ENCODE results near the gene KIRREL1. TPM values are rescaled to one million over a fixed set of nuclear protein-coding genes. Genes with fewer than 3 reads are reported as not detected.

Gene KIRREL1
- total and polyA plus RNA-seq, 2 of the 8 experiments (the other 6 are each of a cell fraction or from before 2014, with no cell fraction given): 14.2 to 39.0 TPM

GRCh38 chr1:157955221-157955620, 38.2 kb upstream of the KIRREL1 start:
- Histone ChIP-seq H3K79me1 (ENCODE audit: low read depth, low read length) (no peaks in the 10 kb centered on the region), H4K8ac (ENCODE audit: extremely low read depth, insufficient read depth, low read length) (no peak overlapping the region), H4K91ac (replicated peaks; ENCODE audit: insufficient read length, low read length) (no peak overlapping the region), H3K79me2 (ENCODE audit: control insufficient read depth in 1 of 2, insufficient read depth in 2 of 2, low read length in 2 of 2) (no peaks in the 10 kb centered on the region), H2BK120ac (replicated peaks; ENCODE audit: low read depth, low read length) (no peak overlapping the region), H4K20me1 (replicated peaks in 1 of 2; ENCODE audit: control insufficient read depth in 1 of 2, insufficient read depth in 2 of 2, low read length in 2 of 2) (no peaks in the 10 kb centered on the region), H2BK20ac (ENCODE audit: low read length) (no peak overlapping the region), H4K5ac (ENCODE audit: insufficient read length, low read depth, low read length) (no peak overlapping the region), H3K4me2 (ENCODE audit: insufficient read depth in 1 of 2, low read depth in 2 of 2, low read length in 2 of 2) (no peak overlapping the region), H3K23me2 (ENCODE audit: low read depth, low read length) (no peaks in the 10 kb centered on the region), H3K18ac (ENCODE audit: extremely low read depth, low read length) (no peak overlapping the region), H3K36me3 (ENCODE audit: control insufficient read depth in 2 of 4, insufficient read depth in 4 of 4, low read length in 3 of 4) (no peaks in the 10 kb centered on the region), H2BK15ac (ENCODE audit: low read length) (no peak overlapping the region), H3K9me3 (ENCODE audit: insufficient read depth in 2 of 2, low read depth in 1 of 2, low read length in 1 of 2) (no peaks in the 10 kb centered on the region), H3K4ac (replicated peaks; ENCODE audit: insufficient read length, low read depth, low read length) (no peak overlapping the region), H2AK5ac (ENCODE audit: low read depth, low read length) (no peak overlapping the region), H2BK12ac (ENCODE audit: low read depth, low read length) (no peak overlapping the region), H3K9ac (replicated peaks in 1 of 4; ENCODE audit: extremely low read depth in 1 of 4, low read depth in 3 of 4, low read length in 3 of 4) (no peak overlapping the region), H2BK5ac (ENCODE audit: low read depth, low read length) (no peak overlapping the region), H3K14ac (ENCODE audit: insufficient read length) (no peak overlapping the region), H3K4me1 (replicated peaks in 1 of 4; ENCODE audit: control insufficient read depth in 3 of 4, insufficient read depth in 4 of 4, low read length in 3 of 4) (no peaks in the 10 kb centered on the region), H3K56ac (replicated peaks; ENCODE audit: insufficient read length, low read depth, low read length) (no peak overlapping the region), H2AFZ (ENCODE audit: low read length) (no peak overlapping the region), H3K23ac (ENCODE audit: insufficient read length) (no peak overlapping the region), H3K4me3 (ENCODE audit: extremely low read depth in 1 of 4, insufficient read depth in 2 of 4, low read depth in 3 of 4, low read length in 4 of 4) (no peak overlapping the region), H3K27ac (ENCODE audit: low read depth, low read length) (no peak overlapping the region), H3K27me3 (replicated peaks in 1 of 4; ENCODE audit: control insufficient read depth in 3 of 4, extremely low read depth in 1 of 4, insufficient read depth in 3 of 4, low read length in 3 of 4) (no peaks in the 10 kb centered on the region)
- ChIA-PET POLR2A (ENCODE audit: partially characterized antibody) (no interaction called here), CTCF (ENCODE audit: partially characterized antibody) (interaction anchor here (1.1 kb wide), 1 partner anchor 8 kb away, joined by 3 read pairs; no protein-coding TSS in a partner anchor)
- DNase-seq (ENCODE audit: low read depth in 1 of 2, low spot score in 2 of 2): no peak
- FAIRE-seq: no peak
- TF ChIP-seq FOSL1 (IDR thresholded peaks at IDR 0.05; ENCODE audit: insufficient read depth, low read depth, low read length): no peak
- TF ChIP-seq TAF1 (IDR thresholded peaks at IDR 0.05; ENCODE audit: low read depth, low read length): no peak
